Mesothelial cell of epicardium (in vitro differentiated cells): ENCODE results near the gene CCDC50. TPM values are rescaled to one million over a fixed set of nuclear protein-coding genes. Genes with fewer than 3 reads are reported as not detected.

Experiments
- DNase-seq, 2 experiments: peaks; one replicate each; pipeline ENCODE4 v3.0.0; 2021; ENCODE audit warnings: low spot score in 2 of 2; ENCODE audit not compliant: unreplicated experiment in 2 of 2
- H3K27ac Mint-ChIP-seq: 2 replicates; pipeline ENCODE4 v1.8.0; 2021; ENCODE audit warnings: mixed read lengths
- H3K27me3 Mint-ChIP-seq: 2 replicates; pipeline ENCODE4 v1.8.0; 2021; ENCODE audit warnings: low read depth, mixed read lengths
- H3K36me3 Mint-ChIP-seq: 2 replicates; pipeline ENCODE4 v1.8.0; 2021; ENCODE audit warnings: mixed read lengths
- H3K4me1 Mint-ChIP-seq: 2 replicates; pipeline ENCODE4 v1.8.0; 2021; ENCODE audit warnings: mixed read lengths
- H3K4me3 Mint-ChIP-seq: 2 replicates; pipeline ENCODE4 v1.8.0; 2021; ENCODE audit warnings: mild to moderate bottlenecking, moderate library complexity, mixed read lengths
- H3K9me3 Mint-ChIP-seq: 2 replicates; pipeline ENCODE4 v1.8.0; 2021; ENCODE audit warnings: mixed read lengths
- CTCF ChIP-seq: fragments of 200-600 bp; sonication (generic); IDR thresholded peaks from one replicate; pipeline ENCODE4 v1.5.0; 2021; ENCODE audit warnings: antibody characterized with exemption; ENCODE audit not compliant: unreplicated experiment
- total RNA-seq: library from RNA; stranded (reverse); gene quantifications from 3 replicates; pipeline ENCODE4 v1.2.1, GENCODE V29; 2021

The CCDC50 gene
- total RNA-seq, 1 donor from 2014 or later: 63.2 TPM

GRCh38 chr3:191307341-191307740 lies 21.9 kb upstream of the CCDC50 start:
- TF ChIP-seq CTCF: no peak
- Mint-ChIP-seq H3K36me3 (no peaks in the 10 kb centered on the region), H3K27me3 (no peaks in the 10 kb centered on the region), H3K4me3 (no peak overlapping the region), H3K9me3 (peaks cover 4% of the 10 kb centered on the region), H3K4me1 (peaks cover 7% of the 10 kb centered on the region), H3K27ac (no peak overlapping the region)
- DNase-seq: no peak

- no peak for DNase-seq
- Mint-ChIP-seq H3K36me3 (no peaks in the 10 kb centered on the region), H3K27me3 (no peaks in the 10 kb centered on the region), H3K4me1 (no peaks in the 10 kb centered on the region), H3K9me3 (peaks cover 11% of the 10 kb centered on the region), H3K27ac (no peak overlapping the region), H3K4me3 (no peak overlapping the region)
- TF ChIP-seq CTCF: no peak
Observed at GRCh38 chr3:191313296-191313695, 15.9 kb upstream of the CCDC50 start.

DNA sequence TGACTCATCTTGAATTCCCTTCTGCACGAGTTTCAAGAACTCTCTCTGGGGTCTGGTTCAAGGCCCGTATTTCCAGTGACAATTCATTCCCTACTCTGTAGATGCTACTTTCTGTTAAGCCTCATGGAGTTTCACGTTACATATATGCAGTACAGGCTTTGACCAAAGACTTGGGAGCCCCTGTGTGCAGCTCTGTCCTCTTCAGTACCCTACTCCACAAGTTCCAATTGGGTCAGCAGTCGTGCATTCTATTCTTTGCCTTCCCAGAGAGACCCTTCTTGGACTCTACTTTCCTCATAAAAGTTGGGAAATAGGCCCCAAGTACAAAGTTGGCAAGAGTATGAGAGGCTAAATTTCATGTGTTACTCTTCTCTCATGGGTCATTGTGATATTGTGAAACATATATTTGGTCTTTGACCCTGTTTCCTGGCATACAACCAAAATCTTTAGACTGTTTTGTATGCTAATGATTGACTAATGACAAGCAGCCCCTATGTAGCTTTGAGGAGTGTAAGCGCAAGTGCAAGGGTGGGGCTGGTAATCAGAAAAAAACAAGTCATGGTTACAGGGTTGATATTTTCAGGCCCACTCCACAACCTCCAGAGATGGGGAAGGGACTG lies 15.0 kb upstream of the CCDC50 start:
- TF ChIP-seq CTCF: no peak
- no peak overlapping the region for H3K27ac Mint-ChIP-seq
- H3K27me3 Mint-ChIP-seq: no peaks in the 10 kb centered on the region
- no peaks in the 10 kb centered on the region for H3K4me1 Mint-ChIP-seq
- H3K4me3 Mint-ChIP-seq: no peak overlapping the region
- H3K9me3 Mint-ChIP-seq: peaks cover 7% of the 10 kb centered on the region
- no peaks in the 10 kb centered on the region for H3K36me3 Mint-ChIP-seq
- no peak for DNase-seq

DNA sequence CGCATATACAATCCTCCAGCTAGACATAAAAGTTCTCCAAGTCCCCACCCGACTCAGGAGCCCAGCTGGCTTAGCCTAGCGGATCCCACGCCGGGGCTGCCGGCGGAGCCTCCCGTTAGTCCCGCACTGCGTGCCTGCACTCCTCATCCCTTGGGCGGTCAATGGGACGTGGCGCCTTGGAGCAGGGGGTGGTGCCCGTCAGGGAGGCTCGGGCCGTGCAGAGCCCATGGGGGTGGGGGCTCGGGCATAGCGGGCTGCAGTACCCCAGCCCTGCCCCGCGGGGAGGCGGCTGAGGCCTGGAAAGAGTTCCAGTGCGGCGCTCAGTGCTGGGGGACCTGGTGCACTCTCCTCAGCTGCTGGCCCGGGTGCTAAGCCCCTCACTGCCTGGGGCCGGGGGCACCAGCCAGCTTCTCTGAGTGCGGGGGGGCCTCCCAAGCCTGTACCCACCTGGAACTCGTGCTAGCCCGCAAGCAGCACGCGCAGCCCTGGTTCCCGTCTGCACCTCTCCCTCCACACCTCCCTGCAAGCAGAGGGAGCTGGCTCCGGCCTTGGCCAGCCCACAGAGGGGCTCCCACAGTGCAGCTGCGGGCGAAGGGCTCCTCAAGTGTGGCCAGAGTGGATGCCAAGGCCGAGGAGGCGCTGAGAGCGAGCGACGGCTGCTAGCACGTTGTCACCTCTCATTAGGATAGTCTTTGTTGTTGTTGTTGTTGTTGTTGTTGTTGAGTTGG lies 12.2 kb upstream of the CCDC50 start:
- Mint-ChIP-seq H3K27me3 (no peaks in the 10 kb centered on the region), H3K27ac (no peak overlapping the region), H3K9me3 (peaks cover 7% of the 10 kb centered on the region), H3K4me3 (no peak overlapping the region), H3K4me1 (no peaks in the 10 kb centered on the region), H3K36me3 (no peaks in the 10 kb centered on the region)
- DNase-seq: no peak
- TF ChIP-seq CTCF: no peak

- Mint-ChIP-seq H3K9me3 (peaks cover 7% of the 10 kb centered on the region), H3K4me3 (no peak overlapping the region), H3K4me1 (no peaks in the 10 kb centered on the region), H3K36me3 (no peaks in the 10 kb centered on the region), H3K27me3 (no peaks in the 10 kb centered on the region), H3K27ac (no peak overlapping the region)
- TF ChIP-seq CTCF: no peak
- DNase-seq: no peak
Observed at GRCh38 chr3:191320316-191320715, 8.9 kb upstream of the CCDC50 start.
